Measurements from ENCODE around the gene CLCF1. TPM values are rescaled to one million over a fixed set of nuclear protein-coding genes. Genes with fewer than 3 reads are reported as not detected.
"Not testable (repeated sequence)": the region's sequence is repeated elsewhere in the genome, so short reads cannot be mapped to it uniquely, and the experiment has no call there.

The CLCF1 gene
- total RNA-seq, 6 experiments from 2014 or later, result 8.9 to 12.8 (median 10.5) TPM

DNA sequence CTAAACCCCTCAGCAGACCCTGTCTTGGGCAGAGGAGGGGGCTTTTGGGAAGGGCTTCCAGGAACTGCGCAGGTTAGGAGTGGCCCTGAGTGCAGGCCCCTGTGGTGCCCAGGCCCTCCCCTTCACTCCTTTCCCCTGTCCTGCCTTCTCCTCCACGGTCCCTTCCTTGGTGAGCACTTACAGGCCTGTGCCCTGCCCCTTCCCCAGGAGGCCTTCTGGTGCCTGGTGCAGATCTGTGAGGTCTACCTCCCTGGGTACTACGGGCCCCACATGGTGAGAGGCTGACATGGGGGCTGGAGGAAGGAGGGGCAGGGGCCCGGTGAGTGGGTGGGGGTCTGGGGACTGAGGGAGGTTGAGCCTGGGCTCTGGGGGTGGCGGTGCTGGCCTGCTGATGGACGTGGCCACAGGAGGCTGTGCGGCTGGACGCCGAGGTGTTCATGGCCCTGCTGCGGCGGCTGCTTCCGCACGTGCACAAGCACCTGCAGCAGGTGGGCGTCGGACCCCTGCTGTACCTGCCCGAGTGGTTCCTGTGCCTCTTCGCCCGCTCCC lies 33.1 kb upstream of the CLCF1 start:
- Mint-ChIP-seq H3K36me3 (ENCODE audit: low read depth) (no peaks in the 10 kb centered on the region), H3K27ac (no peak overlapping the region), H3K4me3 (no peak overlapping the region), H3K4me1 (ENCODE audit: low read depth) (no peaks in the 10 kb centered on the region), H3K27me3 (ENCODE audit: insufficient read depth) (peaks cover 14% of the 10 kb centered on the region), H3K9me3 (no peaks in the 10 kb centered on the region)
- TF ChIP-seq, protein P1, sequence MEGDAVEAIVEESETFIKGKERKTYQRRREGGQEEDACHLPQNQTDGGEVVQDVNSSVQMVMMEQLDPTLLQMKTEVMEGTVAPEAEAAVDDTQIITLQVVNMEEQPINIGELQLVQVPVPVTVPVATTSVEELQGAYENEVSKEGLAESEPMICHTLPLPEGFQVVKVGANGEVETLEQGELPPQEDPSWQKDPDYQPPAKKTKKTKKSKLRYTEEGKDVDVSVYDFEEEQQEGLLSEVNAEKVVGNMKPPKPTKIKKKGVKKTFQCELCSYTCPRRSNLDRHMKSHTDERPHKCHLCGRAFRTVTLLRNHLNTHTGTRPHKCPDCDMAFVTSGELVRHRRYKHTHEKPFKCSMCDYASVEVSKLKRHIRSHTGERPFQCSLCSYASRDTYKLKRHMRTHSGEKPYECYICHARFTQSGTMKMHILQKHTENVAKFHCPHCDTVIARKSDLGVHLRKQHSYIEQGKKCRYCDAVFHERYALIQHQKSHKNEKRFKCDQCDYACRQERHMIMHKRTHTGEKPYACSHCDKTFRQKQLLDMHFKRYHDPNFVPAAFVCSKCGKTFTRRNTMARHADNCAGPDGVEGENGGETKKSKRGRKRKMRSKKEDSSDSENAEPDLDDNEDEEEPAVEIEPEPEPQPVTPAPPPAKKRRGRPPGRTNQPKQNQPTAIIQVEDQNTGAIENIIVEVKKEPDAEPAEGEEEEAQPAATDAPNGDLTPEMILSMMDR (IDR thresholded peaks at IDR 0.05), result no peak
- DNase-seq, result no peak

DNA sequence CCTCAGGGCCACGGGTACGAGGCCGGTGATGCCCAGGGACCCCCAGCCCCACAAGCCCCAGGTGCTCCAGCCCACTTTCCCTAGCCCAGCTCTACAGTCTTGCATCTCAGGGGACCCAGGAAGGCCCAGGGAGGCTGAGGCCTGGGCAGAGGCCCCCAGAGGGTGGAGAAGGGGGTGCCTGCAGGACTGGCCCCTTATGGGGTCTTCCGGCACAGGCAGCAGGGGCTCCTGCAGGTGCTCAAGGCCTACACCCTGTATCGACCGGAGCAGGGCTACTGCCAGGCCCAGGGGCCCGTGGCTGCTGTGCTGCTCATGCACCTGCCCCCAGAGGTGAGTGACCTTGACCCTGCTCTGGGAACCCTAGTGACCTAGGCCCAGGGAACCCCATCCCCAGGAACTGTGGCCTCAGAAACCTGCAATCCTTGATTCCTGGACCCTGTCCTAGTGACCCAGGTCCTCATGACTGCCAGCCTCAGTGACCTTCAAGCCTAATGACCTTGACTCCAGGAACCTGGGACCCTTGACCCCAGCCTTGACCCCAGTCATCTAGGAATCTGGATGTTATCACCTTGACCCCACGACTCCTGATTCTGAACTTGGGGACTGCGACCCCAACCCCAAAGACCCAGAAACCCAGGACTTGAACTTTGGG lies 32.4 kb upstream of the CLCF1 start:
- no peak overlapping the region for H3K27ac Mint-ChIP-seq

DNA sequence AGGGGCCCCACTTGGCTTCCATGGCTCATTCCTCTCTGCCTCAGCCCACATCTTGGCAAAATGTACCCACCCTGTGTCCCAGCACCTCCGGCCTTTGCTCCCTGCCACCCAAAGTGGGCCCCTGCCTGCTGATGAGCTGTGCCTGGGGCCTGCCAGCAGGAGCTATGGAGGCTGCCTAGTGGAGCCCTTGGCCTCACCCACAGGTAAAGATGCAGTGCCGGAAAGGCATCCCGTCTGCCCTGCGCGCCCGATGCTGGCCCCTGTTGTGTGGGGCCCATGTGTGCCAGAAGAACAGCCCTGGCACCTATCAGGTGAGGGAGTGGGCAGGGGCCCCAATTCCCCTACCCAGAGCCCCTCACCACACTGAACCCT lies 31.8 kb upstream of the CLCF1 start:
- H3K27ac Mint-ChIP-seq, result no peak overlapping the region
- H3K9me3 Mint-ChIP-seq, result no peaks in the 10 kb centered on the region
- peaks cover 6% of the 10 kb centered on the region; the same call in 1 of the 2 replicates for H3K36me3 Mint-ChIP-seq (ENCODE audit: low read depth)
- peaks cover 7% of the 10 kb centered on the region for H3K4me1 Mint-ChIP-seq (ENCODE audit: low read depth)
- no peak overlapping the region for H3K4me3 Mint-ChIP-seq
- no peak for DNase-seq
- H3K27me3 Mint-ChIP-seq (ENCODE audit: insufficient read depth), result peaks cover 12% of the 10 kb centered on the region
- TF ChIP-seq, protein P1 (IDR thresholded peaks at IDR 0.05), result no peak

More for the DNA sequence above, 32.4 kb upstream of the CLCF1 start:
- TF ChIP-seq, protein P1 (IDR thresholded peaks at IDR 0.05), result no peak
- no peaks in the 10 kb centered on the region for H3K36me3 Mint-ChIP-seq (ENCODE audit: low read depth)
- peaks cover 13% of the 10 kb centered on the region for H3K27me3 Mint-ChIP-seq (ENCODE audit: insufficient read depth)
- H3K9me3 Mint-ChIP-seq, result no peaks in the 10 kb centered on the region
- DNase-seq, result no peak
- H3K4me1 Mint-ChIP-seq (ENCODE audit: low read depth), result 0 out of 2 replicates have a peak, but pooled peaks cover under 1% of the 10 kb centered on the region
- no peak overlapping the region for H3K4me3 Mint-ChIP-seq

DNA sequence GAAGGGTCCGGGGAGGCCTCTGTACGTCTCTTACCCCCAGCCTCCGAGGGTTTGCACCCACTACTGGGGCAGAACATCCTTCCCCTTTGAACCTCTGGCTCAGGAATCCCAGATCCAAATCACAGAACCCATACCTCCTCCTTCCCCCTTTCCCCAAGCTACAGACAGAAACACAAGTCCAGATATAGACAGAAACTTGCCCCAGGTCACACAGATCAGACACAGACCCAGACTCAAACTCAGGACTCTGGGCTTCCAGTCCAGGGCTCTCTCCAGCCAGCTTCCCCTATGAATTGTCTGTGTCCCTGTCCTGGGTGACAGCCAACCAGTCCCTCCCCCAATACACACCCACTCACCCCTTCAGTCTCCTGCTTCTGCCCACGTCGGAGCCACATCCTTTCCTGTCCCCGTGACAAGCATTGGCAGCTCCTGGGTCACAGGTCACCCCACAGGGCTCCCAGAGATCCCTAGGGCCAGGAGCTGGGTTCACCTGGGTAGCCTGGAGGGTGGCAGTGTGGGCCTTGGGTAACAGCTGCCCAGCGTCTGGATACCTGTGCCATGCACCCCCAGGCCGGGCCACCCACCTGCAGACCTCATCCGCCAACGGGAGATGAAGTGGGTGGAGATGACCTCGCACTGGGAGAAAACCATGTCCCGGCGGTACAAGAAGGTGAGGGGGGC lies 31.3 kb upstream of the CLCF1 start:
- peaks cover 7% of the 10 kb centered on the region; the same call in 1 of the 2 replicates for H3K36me3 Mint-ChIP-seq (ENCODE audit: low read depth)
- TF ChIP-seq, protein P1 (IDR thresholded peaks at IDR 0.05), result no peak
- DNase-seq, result no peak
- no peak overlapping the region for H3K4me3 Mint-ChIP-seq
- no peaks in the 10 kb centered on the region for H3K9me3 Mint-ChIP-seq
- H3K27me3 Mint-ChIP-seq (ENCODE audit: insufficient read depth), result peaks cover 9% of the 10 kb centered on the region
- peaks cover 9% of the 10 kb centered on the region for H3K4me1 Mint-ChIP-seq (ENCODE audit: low read depth)
- no peak overlapping the region for H3K27ac Mint-ChIP-seq

DNA sequence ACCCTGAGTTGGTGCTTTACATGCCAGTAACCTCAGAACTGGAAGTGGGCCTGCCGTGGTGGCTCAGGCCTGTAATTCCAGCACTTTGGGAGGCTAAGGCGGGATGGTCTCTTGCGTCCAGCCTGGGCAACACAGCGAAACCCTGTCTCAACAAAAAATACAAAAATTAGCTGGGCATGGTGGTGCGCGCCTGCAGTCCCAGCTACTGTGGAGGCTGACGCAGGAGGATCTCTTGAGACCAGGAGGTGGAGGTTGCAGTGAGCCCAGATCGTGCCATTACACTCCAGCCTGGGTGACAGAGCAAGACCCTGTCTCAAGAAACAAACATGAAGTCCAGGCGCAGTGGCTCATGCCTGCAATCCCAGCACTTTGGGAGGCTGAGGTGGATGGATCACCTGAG lies 29.7 kb upstream of the CLCF1 start:
- H3K4me3 Mint-ChIP-seq; H3K9me3 Mint-ChIP-seq; DNase-seq; H3K27me3 Mint-ChIP-seq (ENCODE audit: insufficient read depth); H3K36me3 Mint-ChIP-seq (ENCODE audit: low read depth); H3K4me1 Mint-ChIP-seq (ENCODE audit: low read depth); H3K27ac Mint-ChIP-seq: not testable (repeated sequence)

DNA sequence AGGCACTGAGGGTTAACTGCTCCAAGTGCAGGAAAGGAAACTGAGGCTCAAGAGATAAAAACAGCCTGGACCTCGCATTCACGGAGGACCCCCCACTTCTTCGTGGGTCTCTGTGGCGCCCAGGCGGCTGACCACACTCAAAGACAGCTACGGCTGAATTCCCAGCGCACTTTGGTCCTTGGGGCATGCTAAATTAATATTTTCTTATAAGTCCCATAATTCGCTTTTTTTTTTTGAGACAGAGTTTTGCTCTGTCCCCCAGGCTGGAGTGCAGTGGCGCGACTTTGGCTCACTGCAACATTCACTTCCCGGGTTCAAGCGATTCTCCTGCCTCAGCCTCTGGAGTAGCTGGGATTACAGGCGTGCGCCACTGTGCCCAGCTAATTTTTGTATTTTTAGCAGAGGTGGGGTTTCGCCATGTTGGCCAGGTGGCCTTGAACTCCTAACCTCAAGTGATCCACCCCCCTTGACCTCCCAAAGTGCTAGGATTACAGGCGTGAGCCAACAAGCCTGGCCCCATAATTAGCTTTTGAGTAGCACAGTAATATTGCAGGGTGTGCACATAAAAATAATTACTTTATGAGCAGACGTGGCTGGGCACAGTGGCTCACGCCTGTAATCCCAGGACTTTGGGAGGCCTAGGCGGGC lies 28.9 kb upstream of the CLCF1 start:
- peak overlapping the region; percentile 74 for H3K27ac Mint-ChIP-seq
- peak overlapping the region; percentile 66 for H3K4me3 Mint-ChIP-seq
- H3K27me3 Mint-ChIP-seq (ENCODE audit: insufficient read depth); H3K36me3 Mint-ChIP-seq (ENCODE audit: low read depth); H3K4me1 Mint-ChIP-seq (ENCODE audit: low read depth); H3K9me3 Mint-ChIP-seq; DNase-seq: not testable (repeated sequence)

Measured in HFFc6 (cell line).